Parathyroid adenoma (tissue), 2 donors: ENCODE data around the gene SRBD1.

Experiments used
- H2AFZ ChIP-seq: fragments of 300-600 bp; sonication (generic); one replicate; pipeline ENCODE4 v1.7.0; 2017; ENCODE audit warnings: antibody characterized with exemption, mild to moderate bottlenecking
- H3K27ac ChIP-seq: fragments of 300-600 bp; sonication (generic); one replicate; pipeline ENCODE4 v1.7.0; 2017
- H3K27me3 ChIP-seq: fragments of 300-600 bp; sonication (generic); one replicate; pipeline ENCODE4 v1.7.0; 2017; ENCODE audit warnings: low read length; ENCODE audit not compliant: control insufficient read depth, insufficient read depth
- H3K36me3 ChIP-seq: fragments of 300-600 bp; sonication (generic); one replicate; pipeline ENCODE4 v1.7.0; 2017; ENCODE audit warnings: low read length; ENCODE audit not compliant: control insufficient read depth, insufficient read depth
- H3K4me1 ChIP-seq: fragments of 300-600 bp; sonication (generic); one replicate; pipeline ENCODE4 v1.7.0; 2017; ENCODE audit warnings: control low read depth
- H3K4me2 ChIP-seq: fragments of 300-600 bp; sonication (generic); one replicate; pipeline ENCODE4 v1.7.0; 2017; ENCODE audit warnings: low read length
- H3K4me3 ChIP-seq: fragments of 300-600 bp; sonication (generic); one replicate; pipeline ENCODE4 v1.7.0; 2017; ENCODE audit warnings: low read depth, low read length
- H3K79me2 ChIP-seq: fragments of 300-600 bp; sonication (generic); one replicate; pipeline ENCODE4 v1.7.0; 2017; ENCODE audit warnings: control low read depth
- H3K9ac ChIP-seq: fragments of 300-600 bp; sonication (generic); one replicate; pipeline ENCODE4 v1.7.0; 2017; ENCODE audit warnings: mild to moderate bottlenecking
- H3K9me3 ChIP-seq: fragments of 300-600 bp; sonication (generic); one replicate; pipeline ENCODE4 v1.7.0; 2017; ENCODE audit warnings: low read length; ENCODE audit not compliant: control insufficient read depth
- TF ChIP-seq, protein P1 (sequence below): fragments of 300-600 bp; sonication (generic); IDR thresholded peaks from one replicate; pipeline ENCODE4 v1.7.0; 2017; ENCODE audit warnings: antibody characterized with exemption, mild to moderate bottlenecking
- donor health status: primary hyperparathyroidism.

SRBD1 gene

DNA sequence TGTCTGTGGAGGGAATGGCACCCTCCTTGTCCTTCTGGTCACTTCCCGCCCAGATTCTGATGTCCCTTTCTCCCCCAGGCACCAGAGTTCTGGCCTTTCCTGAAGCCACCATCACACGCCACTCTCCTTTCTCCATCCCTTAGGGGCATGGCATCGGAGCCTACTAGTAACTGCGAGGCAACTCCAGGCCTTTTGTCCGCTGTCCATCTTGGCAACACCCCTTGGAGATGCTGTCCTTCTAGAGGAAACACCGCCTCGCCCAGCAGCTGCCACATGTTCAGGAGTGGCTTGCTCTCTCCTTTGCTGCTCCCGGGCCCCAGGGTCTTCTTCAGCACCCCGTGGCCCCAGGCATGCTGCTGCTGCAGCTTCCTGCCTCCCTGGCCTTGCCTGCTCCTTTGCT, 267.0 kb downstream of the SRBD1 start:
- Histone ChIP-seq H3K4me1 (no peaks in the 10 kb centered on the region), H3K4me2 (no peak overlapping the region), H2AFZ (no peak overlapping the region), H3K4me3 (no peak overlapping the region), H3K9ac (no peak overlapping the region), H3K79me2 (no peaks in the 10 kb centered on the region), H3K27me3 (no peaks in the 10 kb centered on the region), H3K27ac (no peak overlapping the region), H3K36me3 (no peaks in the 10 kb centered on the region), H3K9me3 (no peaks in the 10 kb centered on the region)
- TF ChIP-seq, protein P1, sequence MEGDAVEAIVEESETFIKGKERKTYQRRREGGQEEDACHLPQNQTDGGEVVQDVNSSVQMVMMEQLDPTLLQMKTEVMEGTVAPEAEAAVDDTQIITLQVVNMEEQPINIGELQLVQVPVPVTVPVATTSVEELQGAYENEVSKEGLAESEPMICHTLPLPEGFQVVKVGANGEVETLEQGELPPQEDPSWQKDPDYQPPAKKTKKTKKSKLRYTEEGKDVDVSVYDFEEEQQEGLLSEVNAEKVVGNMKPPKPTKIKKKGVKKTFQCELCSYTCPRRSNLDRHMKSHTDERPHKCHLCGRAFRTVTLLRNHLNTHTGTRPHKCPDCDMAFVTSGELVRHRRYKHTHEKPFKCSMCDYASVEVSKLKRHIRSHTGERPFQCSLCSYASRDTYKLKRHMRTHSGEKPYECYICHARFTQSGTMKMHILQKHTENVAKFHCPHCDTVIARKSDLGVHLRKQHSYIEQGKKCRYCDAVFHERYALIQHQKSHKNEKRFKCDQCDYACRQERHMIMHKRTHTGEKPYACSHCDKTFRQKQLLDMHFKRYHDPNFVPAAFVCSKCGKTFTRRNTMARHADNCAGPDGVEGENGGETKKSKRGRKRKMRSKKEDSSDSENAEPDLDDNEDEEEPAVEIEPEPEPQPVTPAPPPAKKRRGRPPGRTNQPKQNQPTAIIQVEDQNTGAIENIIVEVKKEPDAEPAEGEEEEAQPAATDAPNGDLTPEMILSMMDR = no peak

DNA sequence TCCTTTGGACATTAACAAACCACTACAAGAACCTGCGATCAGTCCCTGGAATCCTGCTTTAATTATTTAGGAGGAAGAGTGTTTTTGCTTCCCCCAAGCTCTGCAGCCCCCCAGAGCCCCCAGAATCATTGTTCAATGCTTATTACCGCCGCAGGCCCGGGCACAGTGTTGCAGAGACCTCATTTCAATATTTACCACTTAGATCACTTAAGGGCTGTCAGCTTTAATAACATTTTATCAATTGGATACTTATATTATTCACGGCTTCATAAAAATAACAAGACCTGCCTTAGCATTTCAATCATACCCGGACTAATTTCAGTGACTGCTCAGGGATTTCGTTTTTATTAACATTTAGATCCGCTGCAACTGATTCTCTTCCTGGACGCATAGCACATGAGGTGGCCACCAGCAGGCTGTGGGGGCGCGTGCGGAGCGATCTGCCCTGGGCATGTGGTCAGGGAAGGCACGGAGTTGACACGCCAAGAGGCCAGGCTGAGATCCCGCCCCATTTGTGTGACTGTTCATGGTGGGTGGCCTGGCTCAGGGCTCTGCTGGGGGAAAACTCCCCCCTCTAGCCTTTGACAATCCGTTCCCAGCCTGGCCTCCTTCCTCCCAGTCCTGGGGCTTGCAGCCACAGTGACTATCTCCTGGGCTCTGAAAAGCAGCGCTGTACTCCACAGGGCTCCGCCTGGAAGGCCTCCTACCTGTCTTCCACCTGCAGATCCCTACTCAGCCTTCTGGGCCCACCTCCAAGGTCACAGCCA, 267.6 kb downstream of the SRBD1 start:
- Histone ChIP-seq H3K27me3 (no peaks in the 10 kb centered on the region), H3K4me3 (no peak overlapping the region), H3K9ac (no peak overlapping the region), H3K4me2 (no peak overlapping the region), H3K4me1 (no peaks in the 10 kb centered on the region), H3K36me3 (no peaks in the 10 kb centered on the region), H3K9me3 (no peaks in the 10 kb centered on the region), H2AFZ (no peak overlapping the region), H3K27ac (no peak overlapping the region), H3K79me2 (no peaks in the 10 kb centered on the region)
- TF ChIP-seq, protein P1 = no peak

DNA sequence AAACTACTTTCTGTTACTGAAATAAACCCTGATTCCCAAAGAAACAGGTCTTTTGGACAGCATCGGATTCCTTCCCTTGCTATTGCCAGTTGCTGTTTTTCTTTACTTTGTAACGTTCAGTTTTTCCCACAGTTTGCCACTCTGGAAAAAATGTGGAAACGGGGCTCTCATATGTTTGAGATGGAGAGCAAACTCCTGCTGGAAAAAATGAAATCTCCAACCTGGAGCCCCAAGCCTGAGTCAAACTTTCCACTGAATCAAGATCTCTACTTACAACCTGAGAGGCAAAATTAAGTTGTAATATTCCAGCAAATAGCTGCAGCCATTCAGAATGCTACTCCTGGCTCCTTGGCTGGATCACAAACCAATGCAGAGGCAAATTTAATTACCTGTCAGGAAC, 270.7 kb downstream of the SRBD1 start:
- H3K4me3 ChIP-seq = no peak overlapping the region
- no peaks in the 10 kb centered on the region for H3K79me2 ChIP-seq
- TF ChIP-seq, protein P1 = no peak
- H3K27ac ChIP-seq = no peak overlapping the region
- H3K27me3 ChIP-seq = no peaks in the 10 kb centered on the region
- no peak overlapping the region for H3K4me2 ChIP-seq
- H3K9ac ChIP-seq = no peak overlapping the region
- H3K9me3 ChIP-seq = no peaks in the 10 kb centered on the region
- no peak overlapping the region for H2AFZ ChIP-seq
- no peaks in the 10 kb centered on the region for H3K4me1 ChIP-seq
- no peaks in the 10 kb centered on the region for H3K36me3 ChIP-seq

DNA sequence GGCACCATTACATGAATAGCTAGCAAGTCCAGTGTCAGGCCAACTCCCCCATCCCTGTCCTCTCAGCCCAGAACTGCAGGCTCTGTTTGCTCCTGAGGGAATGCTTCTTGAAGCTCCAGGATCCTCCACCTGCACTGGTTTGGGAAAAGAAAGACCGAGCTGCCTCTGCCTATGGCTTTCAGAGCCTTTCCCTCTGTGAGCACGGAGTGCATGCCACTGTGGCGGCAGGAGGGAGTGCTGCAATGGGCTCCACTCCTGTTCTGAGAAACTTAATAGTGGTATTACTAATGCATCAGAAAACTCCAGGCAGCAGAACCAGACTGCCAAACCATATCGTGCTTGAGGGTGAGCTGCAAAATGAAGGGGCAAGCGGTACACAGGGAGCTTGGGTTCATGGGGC, 271.8 kb downstream of the SRBD1 start:
- Histone ChIP-seq H3K36me3 (no peaks in the 10 kb centered on the region), H3K79me2 (no peaks in the 10 kb centered on the region), H3K4me1 (no peaks in the 10 kb centered on the region), H3K4me2 (no peak overlapping the region), H3K4me3 (no peak overlapping the region), H3K9me3 (no peaks in the 10 kb centered on the region), H3K27me3 (no peaks in the 10 kb centered on the region), H3K27ac (no peak overlapping the region), H2AFZ (no peak overlapping the region), H3K9ac (no peak overlapping the region)
- TF ChIP-seq, protein P1 = no peak
